ENCODE measurements around the gene MLLT10. TPM values are rescaled to one million over a fixed set of nuclear protein-coding genes. Genes with fewer than 3 reads are reported as not detected.

Gene MLLT10
- total RNA-seq, 1 experiment from 2014 or later, result 72.3 TPM

DNA sequence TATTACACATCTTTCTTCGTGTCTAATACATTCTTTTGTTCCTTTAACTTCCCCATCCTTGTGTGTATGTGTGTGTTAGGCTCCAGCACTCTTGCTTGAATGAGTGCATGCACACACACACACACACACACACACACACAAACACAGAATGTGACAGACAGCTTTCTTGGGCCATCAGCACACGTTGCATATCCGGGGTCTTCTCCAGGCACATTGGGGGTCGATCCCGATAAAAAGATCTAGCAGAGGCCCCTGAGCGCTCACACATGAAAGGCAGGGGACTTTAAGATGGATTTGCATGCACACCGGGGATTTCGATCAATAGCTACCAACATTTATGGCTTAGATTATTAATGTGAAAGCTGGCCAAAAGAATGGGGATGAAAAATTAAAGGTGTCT is 13.1 kb upstream of the MLLT10 start:
- Histone ChIP-seq H2AK5ac (ENCODE audit: insufficient read length, low read length) (no peak overlapping the region), H3K27ac (ENCODE audit: insufficient read length, low read depth, low read length) (no peak overlapping the region), H3K79me2 (ENCODE audit: insufficient read depth, low read length) (no peaks in the 10 kb centered on the region), H3K4me2 (ENCODE audit: insufficient read depth, insufficient read length, low read length) (no peak overlapping the region), H3K9me3 (ENCODE audit: control insufficient read depth, low read depth, low read length) (no peaks in the 10 kb centered on the region), H4K5ac (ENCODE audit: insufficient read length, low read depth, low read length) (no peak overlapping the region), H3K56ac (ENCODE audit: insufficient read length, low read depth, low read length) (no peak overlapping the region), H3K14ac (ENCODE audit: insufficient read depth, low read length) (no peak overlapping the region), H2BK15ac (ENCODE audit: low read depth, low read length) (no peak overlapping the region), H3K79me1 (ENCODE audit: insufficient read depth, low read depth, low read length, poor library complexity, severe bottlenecking) (no peaks in the 10 kb centered on the region), H3K4ac (ENCODE audit: low read depth, low read length) (no peak overlapping the region), H3T11ph (ENCODE audit: low read length) (no peak overlapping the region), H3K23ac (ENCODE audit: insufficient read length, low read depth, low read length) (no peak overlapping the region), H4K8ac (replicated peaks; ENCODE audit: insufficient read length, low read depth, low read length) (no peak overlapping the region), H4K20me1 (ENCODE audit: control insufficient read depth, insufficient read depth, insufficient read length) (no peaks in the 10 kb centered on the region), H2AFZ (ENCODE audit: low read length) (no peak overlapping the region), H2BK12ac (ENCODE audit: insufficient read length, low read depth, low read length) (no peak overlapping the region), H4K91ac (ENCODE audit: insufficient read length, low read depth, low read length) (no peak overlapping the region), H3K4me1 (ENCODE audit: insufficient read depth, low read length) (peaks cover 5% of the 10 kb centered on the region; the same call in 1 of the 2 replicates), H3K27me3 (ENCODE audit: insufficient read depth, low read length) (peaks cover 8% of the 10 kb centered on the region; the same call in 1 of the 2 replicates), H2BK5ac (ENCODE audit: insufficient read length, low read length) (no peak overlapping the region), H2BK120ac (ENCODE audit: low read depth, low read length, poor library complexity, severe bottlenecking) (no peak overlapping the region), H3K18ac (ENCODE audit: insufficient read length, low read depth, low read length) (no peak overlapping the region), H3K9ac (ENCODE audit: extremely low read depth, insufficient read length, low read length) (no peak overlapping the region), H3K23me2 (ENCODE audit: insufficient read length, low read depth, low read length, poor library complexity, severe bottlenecking) (peaks cover 52% of the 10 kb centered on the region), H2BK20ac (ENCODE audit: low read depth, low read length, poor library complexity, severe bottlenecking) (no peak overlapping the region)
- TF ChIP-seq, protein P1, sequence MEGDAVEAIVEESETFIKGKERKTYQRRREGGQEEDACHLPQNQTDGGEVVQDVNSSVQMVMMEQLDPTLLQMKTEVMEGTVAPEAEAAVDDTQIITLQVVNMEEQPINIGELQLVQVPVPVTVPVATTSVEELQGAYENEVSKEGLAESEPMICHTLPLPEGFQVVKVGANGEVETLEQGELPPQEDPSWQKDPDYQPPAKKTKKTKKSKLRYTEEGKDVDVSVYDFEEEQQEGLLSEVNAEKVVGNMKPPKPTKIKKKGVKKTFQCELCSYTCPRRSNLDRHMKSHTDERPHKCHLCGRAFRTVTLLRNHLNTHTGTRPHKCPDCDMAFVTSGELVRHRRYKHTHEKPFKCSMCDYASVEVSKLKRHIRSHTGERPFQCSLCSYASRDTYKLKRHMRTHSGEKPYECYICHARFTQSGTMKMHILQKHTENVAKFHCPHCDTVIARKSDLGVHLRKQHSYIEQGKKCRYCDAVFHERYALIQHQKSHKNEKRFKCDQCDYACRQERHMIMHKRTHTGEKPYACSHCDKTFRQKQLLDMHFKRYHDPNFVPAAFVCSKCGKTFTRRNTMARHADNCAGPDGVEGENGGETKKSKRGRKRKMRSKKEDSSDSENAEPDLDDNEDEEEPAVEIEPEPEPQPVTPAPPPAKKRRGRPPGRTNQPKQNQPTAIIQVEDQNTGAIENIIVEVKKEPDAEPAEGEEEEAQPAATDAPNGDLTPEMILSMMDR (conservative IDR thresholded peaks at IDR 0.05), result no peak
- peaks cover 31% of the 10 kb centered on the region for H3K27me3 Mint-ChIP-seq (ENCODE audit: low read depth)
- H3K4me3 Mint-ChIP-seq, result peak overlapping the region in 1 of 2 experiments; percentile 87; a peak in 3 of 5 replicates
- peak overlapping the region in 1 of 3 experiments; percentile 55; a peak in 1 of 7 replicates for H3K27ac Mint-ChIP-seq
- H3K9me3 Mint-ChIP-seq, result no peaks in the 10 kb centered on the region; a peak in 2 of 5 replicates
- H3K36me3 Mint-ChIP-seq (ENCODE audit: insufficient read depth in 1 of 3, low read depth in 3 of 3), result no peaks in the 10 kb centered on the region; a peak in 1 of 7 replicates
- no peak for DNase-seq
- peaks cover 66 to 67% of the 10 kb centered on the region in 2 experiments for H3K4me1 Mint-ChIP-seq
- WGBS (ENCODE audit: extremely low coverage, insufficient read length, low lambda C conversion rate), result 100% methylated on average over 1 of the region's 8 CpGs
